GM19099 (cell line): ENCODE measurements around the gene FMNL1.

Experiments
- POLR2A ChIP-seq: IDR thresholded peaks from 3 replicates; pipeline ENCODE4 v1.6.1; 2011; ENCODE audit warnings: low read depth; ENCODE audit not compliant: insufficient read length; ENCODE audit errors: extremely low read depth

FMNL1 gene

DNA sequence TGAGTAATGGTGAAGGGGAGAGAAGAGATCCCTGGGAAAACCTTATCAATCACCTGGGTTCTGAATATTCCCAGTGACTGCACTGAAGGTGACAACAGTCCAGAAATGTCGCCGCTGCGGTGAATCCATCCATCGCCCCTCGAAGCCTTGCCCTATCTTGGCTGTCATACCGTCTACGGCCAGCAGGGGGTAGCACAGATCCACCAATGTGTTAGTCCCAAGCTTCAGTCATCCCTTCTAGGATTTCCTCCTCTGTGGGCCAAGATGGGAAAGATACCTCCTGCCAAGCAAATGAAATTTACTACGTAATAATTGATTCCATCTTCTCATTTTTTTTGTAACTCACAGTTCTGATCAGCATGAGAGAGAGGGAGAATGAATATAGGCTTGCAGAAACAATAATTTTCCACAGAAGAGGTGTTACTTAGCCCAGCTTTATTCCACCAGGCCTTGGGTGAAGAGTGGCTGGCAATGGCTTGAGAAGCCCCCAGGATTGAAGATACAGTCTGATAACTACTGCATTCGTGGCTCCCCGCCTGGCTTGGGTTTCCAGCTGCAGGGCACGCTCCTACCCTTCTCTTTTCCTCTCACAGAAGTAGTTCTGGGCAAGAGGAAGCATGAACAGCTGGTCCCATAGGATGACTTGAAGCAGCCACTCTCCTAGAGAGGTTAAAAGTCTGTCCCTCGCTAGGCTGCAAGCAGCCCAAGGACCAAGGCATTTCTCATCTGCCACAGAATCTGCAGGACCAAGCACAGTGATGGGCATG is 2.6 kb upstream of the FMNL1 start:
- no peak for TF ChIP-seq POLR2A

GRCh38 chr17:45220079-45220478 is 1.6 kb upstream of the FMNL1 start:
- TF ChIP-seq POLR2A, result no peak

DNA sequence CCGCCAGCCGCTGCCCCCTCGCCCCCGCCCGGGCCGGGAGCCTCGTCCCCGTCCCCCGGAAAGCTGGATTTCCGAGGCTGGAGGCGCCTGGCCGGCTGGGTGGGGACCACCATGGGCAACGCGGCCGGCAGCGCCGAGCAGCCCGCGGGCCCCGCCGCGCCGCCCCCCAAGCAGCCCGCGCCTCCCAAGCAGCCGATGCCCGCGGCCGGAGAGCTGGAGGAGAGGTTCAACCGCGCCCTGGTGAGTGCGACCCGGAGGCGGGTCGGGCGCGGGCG is 266 bp downstream of the FMNL1 start:
- no peak for TF ChIP-seq POLR2A

- TF ChIP-seq POLR2A, result peak; percentile 61
These were observed 757 bp downstream of the FMNL1 start for GRCh38 chr17:45222289-45222995.

DNA sequence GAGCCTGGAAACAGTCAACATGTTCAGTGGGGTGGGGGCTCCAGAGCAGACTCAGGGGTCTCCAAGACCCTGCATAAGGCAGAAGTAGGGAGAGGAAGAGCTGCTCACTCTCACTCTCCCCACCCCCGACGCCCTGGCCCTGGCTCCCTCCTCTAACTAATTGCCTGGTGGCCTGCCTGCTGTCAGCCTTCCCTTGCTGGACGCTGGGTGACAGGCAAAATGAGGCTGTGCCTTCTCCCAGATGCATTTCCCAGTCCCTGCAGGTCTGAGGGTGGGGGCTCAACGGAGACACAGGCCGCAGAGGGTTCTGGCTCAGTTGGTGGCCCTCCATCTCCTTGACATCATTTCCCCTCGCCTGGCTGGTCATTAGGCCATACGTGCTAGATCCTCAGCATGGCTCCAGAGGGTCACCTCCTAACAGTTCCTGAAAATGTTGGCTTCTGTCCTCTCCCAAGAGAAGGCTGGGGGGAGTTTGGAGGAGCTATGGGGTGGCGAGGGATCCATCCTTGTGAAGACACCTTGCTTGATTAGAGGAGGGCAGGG is 1.4 kb downstream of the FMNL1 start:
- TF ChIP-seq POLR2A, result no peak

- TF ChIP-seq POLR2A, result peak; percentile 45
These were observed 2.1 kb downstream of the FMNL1 start for GRCh38 chr17:45223539-45224528.

DNA sequence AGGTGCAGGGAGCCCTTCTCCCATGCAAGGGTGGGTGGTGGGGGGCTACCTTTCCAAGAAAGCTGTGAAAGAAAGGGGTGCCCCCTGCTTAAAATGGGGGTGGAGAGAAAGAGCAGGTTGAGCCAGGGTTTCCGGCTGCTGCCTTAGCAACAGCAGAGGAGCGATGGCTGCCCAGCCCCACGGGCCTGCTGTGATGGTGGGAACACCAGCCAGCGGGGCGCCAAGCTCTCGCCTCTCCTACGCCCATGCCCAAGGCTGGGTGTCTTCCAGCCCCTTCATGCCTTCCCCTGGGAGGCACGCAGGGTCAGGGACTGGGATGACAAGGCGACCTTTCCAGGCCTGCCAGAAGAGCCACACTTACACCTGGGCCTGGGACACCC is 3.0 kb downstream of the FMNL1 start:
- no peak for TF ChIP-seq POLR2A

GRCh38 chr17:45225051-45225700 is 3.5 kb downstream of the FMNL1 start:
- no peak for TF ChIP-seq POLR2A

DNA sequence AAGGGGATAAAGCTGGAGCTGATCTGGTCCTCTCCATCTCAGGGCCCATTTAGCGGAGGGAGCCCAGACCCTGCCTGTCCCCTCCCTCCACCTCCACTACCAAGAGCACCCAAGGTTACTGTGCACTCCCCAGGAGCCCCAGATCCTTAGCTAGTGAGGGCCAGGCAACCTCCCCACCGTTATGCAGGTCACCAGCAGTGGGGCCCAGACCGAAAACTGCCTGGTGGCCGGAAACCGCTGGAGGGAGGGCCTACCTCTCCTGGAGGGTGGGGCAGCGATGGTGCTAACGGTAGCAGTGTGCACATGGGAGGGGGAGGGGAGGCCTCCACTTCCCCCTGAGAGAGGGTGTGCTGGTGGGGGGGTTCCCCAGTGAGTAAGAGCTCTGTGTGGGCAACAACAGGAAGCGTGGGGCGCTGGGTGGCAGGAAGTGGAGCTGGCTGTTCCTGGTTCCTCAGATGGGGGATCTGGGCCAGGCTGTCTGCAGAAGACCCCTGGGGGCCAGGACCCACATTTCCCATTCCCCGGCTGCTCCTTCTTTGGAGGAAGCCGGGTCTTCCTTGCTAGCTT is 4.4 kb downstream of the FMNL1 start:
- TF ChIP-seq POLR2A, result peak; percentile 95

DNA sequence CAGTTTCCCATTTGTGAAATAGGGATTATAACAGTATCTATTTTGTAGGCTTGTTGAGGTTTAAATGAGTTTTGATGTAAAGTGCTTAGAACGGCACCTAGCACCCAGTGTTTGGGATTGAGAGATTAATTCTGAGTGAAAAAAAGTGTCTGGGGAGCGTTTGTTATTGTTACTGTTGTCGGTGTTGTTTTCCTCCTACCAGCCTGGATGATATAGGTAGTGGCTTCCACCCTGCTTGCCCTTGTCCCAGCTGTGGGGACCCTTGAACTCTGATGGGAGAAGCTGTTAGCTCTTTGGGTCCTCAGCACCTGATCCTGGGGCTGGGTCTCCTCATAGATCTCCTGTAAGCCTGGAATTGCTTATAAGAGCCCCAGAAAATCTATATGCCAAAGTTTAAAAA is 4.9 kb downstream of the FMNL1 start:
- TF ChIP-seq POLR2A, result peak; percentile 2

DNA sequence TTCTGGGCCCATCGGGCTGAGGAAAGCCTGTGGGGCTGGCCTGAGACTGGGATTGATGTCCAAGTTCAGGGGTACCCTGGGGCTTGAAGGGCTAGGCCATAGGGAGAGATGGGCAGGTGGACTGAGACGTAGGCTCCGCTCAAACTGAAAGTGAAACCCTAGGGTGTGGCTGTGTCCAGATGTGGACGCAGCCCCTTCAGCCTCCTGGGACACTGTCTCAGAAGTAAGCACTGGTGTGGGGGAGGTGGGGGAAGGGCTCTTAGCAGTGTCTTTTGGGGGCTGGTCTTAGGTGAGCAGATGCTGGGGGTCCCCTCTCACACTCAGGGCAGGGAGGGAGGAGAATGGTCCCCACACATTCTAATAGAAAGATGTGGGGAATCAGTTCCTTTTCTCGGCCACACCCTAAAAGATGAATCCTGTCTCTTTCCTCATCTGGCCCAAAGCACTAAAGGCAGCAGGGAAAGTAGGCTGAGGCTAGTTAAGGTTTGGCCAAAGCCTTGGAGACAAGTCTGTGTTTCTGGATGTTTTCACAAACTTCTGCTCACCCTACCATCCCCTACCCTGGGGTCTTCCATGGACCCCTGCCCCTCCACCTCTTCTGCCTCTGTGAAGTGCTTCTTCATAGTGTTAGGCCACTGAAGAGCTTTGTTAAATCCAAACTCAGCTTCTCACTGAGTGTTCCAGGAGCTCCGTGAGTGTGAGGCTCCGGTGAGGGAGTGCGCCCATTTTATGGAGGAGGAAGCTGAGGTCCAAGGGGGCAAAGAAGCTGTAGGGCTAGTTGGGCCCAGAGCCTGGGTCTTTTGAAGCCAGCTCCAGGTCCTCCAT is 5.6 kb downstream of the FMNL1 start:
- peak; percentile 39 for TF ChIP-seq POLR2A

DNA sequence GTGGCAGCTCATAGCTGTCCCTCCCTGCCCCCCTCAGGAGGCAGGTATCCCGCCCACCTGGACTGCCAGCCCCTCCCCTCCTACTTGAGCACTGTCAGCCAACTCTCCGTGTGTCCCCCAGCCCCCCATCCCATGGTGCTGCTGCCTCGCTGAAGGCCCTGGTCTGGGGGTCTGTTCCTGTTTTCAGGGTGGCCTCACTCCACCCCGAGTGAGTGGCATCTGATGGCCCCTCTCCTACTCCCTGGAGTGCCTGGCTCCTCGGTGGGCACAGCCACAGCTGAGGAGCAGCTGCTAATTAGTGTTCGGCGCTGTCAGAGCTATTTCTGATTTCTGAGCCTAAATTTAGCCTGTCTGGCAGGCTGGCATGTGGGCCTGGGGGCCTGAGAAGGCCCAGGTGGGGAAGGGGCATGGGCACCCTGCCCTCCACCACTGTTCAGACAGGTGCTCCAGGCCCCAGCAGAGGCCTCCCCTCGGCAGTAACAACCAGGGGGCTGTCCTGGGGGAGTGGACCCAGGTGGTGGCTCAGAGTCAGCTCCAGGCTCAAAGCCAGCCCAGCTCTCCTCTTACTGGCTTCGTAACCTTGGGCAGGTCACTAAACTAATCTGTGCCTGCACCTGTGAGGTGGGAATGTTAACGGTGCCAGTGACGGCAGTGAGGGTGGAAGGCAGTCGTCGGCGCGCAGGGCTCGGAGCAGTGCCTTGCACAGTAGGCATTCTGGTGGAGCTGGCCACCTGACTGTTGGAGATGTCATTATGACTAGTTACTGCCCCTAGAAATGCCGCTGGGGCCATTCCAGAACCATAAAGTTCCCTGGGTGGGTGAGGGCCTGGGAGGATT is 6.5 kb downstream of the FMNL1 start:
- peak; percentile 2 for TF ChIP-seq POLR2A
